WTC11 (cell line): ENCODE results near the gene LMO1.

ENCODE experiments used
- ATF1 ChIP-seq: sonication (generic); formaldehyde crosslinking; IDR thresholded peaks from 2 replicates; pipeline ENCODE4 v1.8.1; 2023; ENCODE audit warnings: mild to moderate bottlenecking, moderate library complexity, missing genetic modification reagents
- CREB1 ChIP-seq: sonication (generic); formaldehyde crosslinking; IDR thresholded peaks from 2 replicates; pipeline ENCODE4 v1.8.0; 2023; ENCODE audit warnings: mild to moderate bottlenecking, missing genetic modification reagents
- CREM ChIP-seq: sonication (generic); formaldehyde crosslinking; IDR thresholded peaks from 2 replicates; pipeline ENCODE4 v1.8.1; 2022; ENCODE audit warnings: mild to moderate bottlenecking, missing genetic modification reagents, moderate library complexity
- CTCF ChIP-seq: fragments of 200-600 bp; IDR thresholded peaks from 2 replicates; pipeline ENCODE4 v1.8.0; 2022; ENCODE audit warnings: antibody characterized with exemption
- E2F4 ChIP-seq: sonication (generic); formaldehyde crosslinking; IDR thresholded peaks from 2 replicates; pipeline ENCODE4 v1.8.1; 2022; ENCODE audit warnings: low read depth, mild to moderate bottlenecking, moderate library complexity, missing genetic modification reagents, borderline replicate concordance
- ESRRA ChIP-seq: sonication (generic); formaldehyde crosslinking; IDR thresholded peaks from 2 replicates; pipeline ENCODE4 v1.8.1; 2022; ENCODE audit warnings: mild to moderate bottlenecking, missing genetic modification reagents, borderline replicate concordance
- FOXK1 ChIP-seq: sonication (generic); formaldehyde crosslinking; IDR thresholded peaks from 2 replicates; pipeline ENCODE4 v1.8.0; 2022; ENCODE audit warnings: mild to moderate bottlenecking, moderate library complexity, missing genetic modification reagents
- NFYB ChIP-seq: sonication (generic); formaldehyde crosslinking; conservative IDR thresholded peaks from 2 replicates; pipeline ENCODE4 v1.8.0; 2022; ENCODE audit warnings: low read depth, missing genetic modification reagents
- TEAD4 ChIP-seq: sonication (generic); formaldehyde crosslinking; IDR thresholded peaks from 2 replicates; pipeline ENCODE4 v1.8.0; 2022; ENCODE audit warnings: mild to moderate bottlenecking, missing genetic modification reagents
- ZNF416 ChIP-seq: fragments of 250-450 bp; sonication (Bioruptor Pico); IDR thresholded peaks from 2 replicates; pipeline ENCODE4 v1.9.0; 2021; ENCODE audit warnings: mild to moderate bottlenecking, inconsistent platforms
- TF ChIP-seq, protein P1 (sequence below): sonication (generic); formaldehyde crosslinking; IDR thresholded peaks from 2 replicates; pipeline ENCODE4 v1.8.1; 2023; ENCODE audit warnings: mild to moderate bottlenecking, missing genetic modification reagents, moderate library complexity
- TF ChIP-seq, protein P2 (sequence below): sonication (generic); formaldehyde crosslinking; IDR thresholded peaks from 2 replicates; pipeline ENCODE4 v1.8.0; 2022; ENCODE audit warnings: mild to moderate bottlenecking, missing genetic modification reagents

GRCh38 chr11:8287703-8288102, 24.0 kb upstream of the LMO1 start:
- TF ChIP-seq ZNF416 (CRISPR knock-in tag) (no peak), CTCF (no peak), FOXK1 (CRISPR knock-in tag) (no peak), ESRRA (CRISPR knock-in tag) (no peak), NFYB (no peak), CREM (CRISPR knock-in tag) (no peak), E2F4 (CRISPR knock-in tag) (no peak), ATF1 (no peak), CREB1 (CRISPR knock-in tag) (no peak), TEAD4 (CRISPR knock-in tag) (no peak)
- TF ChIP-seq, protein P1, sequence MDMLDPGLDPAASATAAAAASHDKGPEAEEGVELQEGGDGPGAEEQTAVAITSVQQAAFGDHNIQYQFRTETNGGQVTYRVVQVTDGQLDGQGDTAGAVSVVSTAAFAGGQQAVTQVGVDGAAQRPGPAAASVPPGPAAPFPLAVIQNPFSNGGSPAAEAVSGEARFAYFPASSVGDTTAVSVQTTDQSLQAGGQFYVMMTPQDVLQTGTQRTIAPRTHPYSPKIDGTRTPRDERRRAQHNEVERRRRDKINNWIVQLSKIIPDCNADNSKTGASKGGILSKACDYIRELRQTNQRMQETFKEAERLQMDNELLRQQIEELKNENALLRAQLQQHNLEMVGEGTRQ (CRISPR knock-in tag): no peak
- TF ChIP-seq, protein P2, sequence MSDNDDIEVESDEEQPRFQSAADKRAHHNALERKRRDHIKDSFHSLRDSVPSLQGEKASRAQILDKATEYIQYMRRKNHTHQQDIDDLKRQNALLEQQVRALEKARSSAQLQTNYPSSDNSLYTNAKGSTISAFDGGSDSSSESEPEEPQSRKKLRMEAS (CRISPR knock-in tag): no peak
